NB4 (cell line): ENCODE data around the gene SCAPER.
"Not testable (repeated sequence)": the region's sequence is repeated elsewhere in the genome, so short reads cannot be mapped to it uniquely, and the experiment has no call there.

Experiments used
- DNase-seq: peaks from one replicate; pipeline ENCODE4 v3.0.0; 2010; ENCODE audit warnings: low read depth
- H3K4me3 ChIP-seq: one replicate; pipeline ENCODE4 v1.5.1; 2011; ENCODE audit warnings: mild to moderate bottlenecking, low read depth, low read length, moderate library complexity
- CTCF ChIP-seq: IDR thresholded peaks from one replicate; pipeline ENCODE4 v1.5.1; 2012; ENCODE audit warnings: low read depth, low read length
- MAX ChIP-seq: IDR thresholded peaks from 2 replicates; pipeline ENCODE4 v1.6.1; 2011; ENCODE audit warnings: low read depth, low read length
- MYC ChIP-seq: IDR thresholded peaks from 2 replicates; pipeline ENCODE4 v1.6.1; 2011; ENCODE audit warnings: low read depth, low read length
- POLR2A ChIP-seq: IDR thresholded peaks from 2 replicates; pipeline ENCODE4 v1.6.1; 2011; ENCODE audit warnings: mild to moderate bottlenecking; ENCODE audit not compliant: insufficient read length; ENCODE audit errors: extremely low read depth

SCAPER gene

DNA sequence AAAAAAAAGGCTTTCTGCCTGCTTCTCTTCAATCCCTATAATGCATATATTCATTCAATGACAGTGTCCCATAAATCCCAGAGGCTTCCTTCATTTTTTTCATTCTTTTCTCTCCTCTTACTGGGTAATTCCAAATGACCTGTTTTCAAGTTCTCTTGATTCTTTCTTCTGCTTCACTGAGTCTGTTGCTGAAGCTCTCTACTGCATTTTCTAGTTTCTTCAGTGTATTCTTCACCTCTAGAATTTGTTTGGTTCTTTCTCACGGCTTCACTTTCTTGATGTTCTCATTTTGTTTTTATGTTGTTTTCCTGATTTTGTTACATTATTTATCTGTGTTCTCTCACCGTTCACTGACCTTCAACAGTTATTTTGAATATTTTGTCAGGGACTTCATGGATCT is 141.6 kb downstream of the SCAPER start:
- TF ChIP-seq MYC: no peak
- DNase-seq: no peak
- no peak overlapping the region for H3K4me3 ChIP-seq

DNA sequence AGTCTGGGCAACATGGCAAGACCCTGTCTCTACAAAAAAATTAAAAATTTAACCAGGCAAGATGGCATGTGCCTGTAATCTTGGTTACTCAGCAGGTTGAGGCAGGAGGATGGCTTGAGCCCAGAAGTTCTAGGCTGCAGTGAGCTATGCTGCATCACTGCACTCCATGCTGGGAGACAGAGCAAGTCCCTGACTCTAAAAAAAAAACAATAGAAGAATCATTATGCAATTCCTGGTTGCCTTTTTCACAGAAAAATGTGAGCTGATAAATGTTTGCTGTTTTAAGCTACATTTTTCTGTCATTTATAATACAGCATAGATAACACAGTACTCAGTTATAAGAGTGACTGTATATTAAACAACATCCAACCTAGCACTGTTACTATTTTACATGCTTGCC is 148.8 kb downstream of the SCAPER start:
- no peak overlapping the region for H3K4me3 ChIP-seq
- DNase-seq: no peak
- no peak for TF ChIP-seq MAX

GRCh38 chr15:76753771-76754170 is 151.4 kb downstream of the SCAPER start:
- no peak for DNase-seq
- H3K4me3 ChIP-seq: no peak overlapping the region
- TF ChIP-seq MAX (no peak), MYC (no peak), CTCF (no peak), POLR2A (no peak)

DNA sequence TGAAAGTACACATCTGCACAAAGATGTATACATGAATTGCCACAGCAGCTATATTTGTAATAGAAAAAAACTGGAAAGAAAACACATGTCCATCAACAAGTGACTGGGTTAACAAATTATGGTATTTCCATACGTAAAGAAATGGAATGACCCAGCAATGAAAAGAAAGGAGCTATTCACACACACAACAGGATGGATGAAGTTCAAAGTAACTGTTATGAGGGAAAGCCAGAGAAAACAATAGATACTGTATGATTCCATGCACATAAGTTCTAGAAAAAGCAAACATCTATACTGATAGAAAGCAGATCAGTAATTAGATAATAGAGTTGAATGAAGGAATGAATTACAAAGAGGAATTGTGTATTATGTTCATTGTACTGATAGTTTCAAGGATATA is 152.0 kb downstream of the SCAPER start:
- no peak for DNase-seq
- H3K4me3 ChIP-seq: no peak overlapping the region
- TF ChIP-seq MYC (no peak), POLR2A (no peak), CTCF (no peak), MAX (no peak)

GRCh38 chr15:76752549-76752948 is 152.6 kb downstream of the SCAPER start:
- TF ChIP-seq MYC (no peak), CTCF (no peak), POLR2A (no peak), MAX (no peak)
- no peak for DNase-seq
- no peak overlapping the region for H3K4me3 ChIP-seq

DNA sequence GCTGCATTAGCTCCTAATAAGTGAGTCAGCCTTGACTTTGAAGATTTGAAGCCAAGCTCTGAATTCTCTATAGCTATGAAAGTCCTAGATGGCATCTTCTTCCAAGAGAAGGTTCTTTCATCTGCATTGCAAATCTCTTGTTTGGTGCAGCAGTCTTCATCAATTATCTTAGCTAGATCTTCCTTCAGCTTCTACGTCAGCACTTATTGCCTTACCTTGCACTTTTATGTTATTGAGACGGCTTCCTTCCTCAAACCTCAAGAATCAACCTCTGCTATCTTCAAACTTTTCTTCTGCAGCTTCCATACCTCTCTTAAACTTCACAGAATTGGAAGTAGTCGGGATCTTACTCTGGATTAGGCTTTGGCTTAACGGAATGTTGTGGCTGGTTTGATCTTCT is 167.6 kb downstream of the SCAPER start:
- TF ChIP-seq MYC (no peak), POLR2A (no peak), CTCF (no peak), MAX (no peak)
- no peak overlapping the region for H3K4me3 ChIP-seq
- no peak for DNase-seq

- not testable (repeated sequence) for H3K4me3 ChIP-seq
- peak; percentile 12 for DNase-seq
- TF ChIP-seq CTCF: peak; percentile 10
These were observed 172.8 kb downstream of the SCAPER start for GRCh38 chr15:76732321-76732720.
